Activated T-cell treated with anti-CD3 and anti-CD28 coated beads, Interleukin-2, amount 50 U/mL, for 24 hours (primary cell): Measurements from ENCODE around the gene GBP6.
"Not testable (repeated sequence)": the region's sequence is repeated elsewhere in the genome, so short reads cannot be mapped to it uniquely, and the experiment has no call there.

ENCODE experiments used
- DNase-seq: peaks from one replicate; pipeline ENCODE4 v3.0.0-alpha.2; 2020
- H3K27ac Mint-ChIP-seq: 2 replicates; pipeline ENCODE4 v1.8.0; 2020; ENCODE audit warnings: mild to moderate bottlenecking, mixed read lengths
- H3K27me3 Mint-ChIP-seq: 2 replicates; pipeline ENCODE4 v1.8.0; 2020; ENCODE audit warnings: mixed read lengths
- H3K36me3 Mint-ChIP-seq: 2 replicates; pipeline ENCODE4 v1.8.0; 2020; ENCODE audit warnings: low read depth, mixed read lengths
- H3K4me1 Mint-ChIP-seq: 2 replicates; pipeline ENCODE4 v1.8.0; 2020; ENCODE audit warnings: low read depth, mixed read lengths
- H3K4me3 Mint-ChIP-seq: 2 replicates; pipeline ENCODE4 v1.8.0; 2020; ENCODE audit warnings: mild to moderate bottlenecking, moderate library complexity, mixed read lengths
- H3K9me3 Mint-ChIP-seq: 2 replicates; pipeline ENCODE4 v1.8.0; 2020; ENCODE audit warnings: mixed read lengths

Gene GBP6

GRCh38 chr1:89363638-89364536 lies at the start of gene GBP6:
GBP6 (plus strand) TSS chr1:89364059; CDS start chr1:89368552, 4,493 bp downstream.
- Mint-ChIP-seq H3K27ac (peak within 1 kb of the TSS; percentile 89), H3K36me3 (no peaks in the 10 kb centered on the region), H3K27me3 (no peaks in the 10 kb centered on the region), H3K9me3 (no peaks in the 10 kb centered on the region), H3K4me3 (peak within 1 kb of the TSS; percentile 58), H3K4me1 (peaks cover 21% of the 10 kb centered on the region)
- no peak for DNase-seq

DNA sequence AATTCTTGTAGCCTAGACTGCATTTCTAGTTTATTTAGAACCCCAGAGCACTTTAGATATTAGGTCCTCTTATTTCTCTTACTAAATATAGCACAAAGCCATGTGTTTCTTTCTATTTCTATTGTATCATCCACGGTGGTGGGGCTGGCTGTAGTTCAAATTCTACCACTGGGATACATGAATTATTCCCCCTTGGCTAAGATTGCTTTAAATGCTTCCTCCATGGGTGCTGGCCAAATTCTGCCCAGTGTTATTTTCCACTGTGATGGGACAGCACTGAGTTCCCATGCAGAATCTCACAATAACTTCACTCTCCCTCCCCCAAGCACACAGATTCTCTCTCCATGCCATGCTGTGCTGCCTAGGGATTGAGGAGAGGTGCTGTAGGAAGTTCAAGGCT lies 41.5 kb upstream of the GBP6 start:
- DNase-seq: no peak
- peaks cover 8% of the 10 kb centered on the region for H3K36me3 Mint-ChIP-seq
- H3K27me3 Mint-ChIP-seq: no peaks in the 10 kb centered on the region
- H3K27ac Mint-ChIP-seq: no peak overlapping the region
- H3K4me3 Mint-ChIP-seq: no peak overlapping the region
- H3K9me3 Mint-ChIP-seq: peaks cover 35% of the 10 kb centered on the region
- H3K4me1 Mint-ChIP-seq: peaks cover 5% of the 10 kb centered on the region

- Mint-ChIP-seq H3K9me3 (peaks cover 23% of the 10 kb centered on the region), H3K4me3 (no peak overlapping the region)
Measured at GRCh38 chr1:89331890-89332289, 32.0 kb upstream of the GBP6 start.

GRCh38 chr1:89332461-89332860 lies 31.4 kb upstream of the GBP6 start:
- Mint-ChIP-seq H3K4me3 (no peak overlapping the region), H3K4me1 (peaks cover 2% of the 10 kb centered on the region), H3K27ac (no peak overlapping the region), H3K9me3 (peaks cover 20% of the 10 kb centered on the region), H3K36me3 (no peaks in the 10 kb centered on the region), H3K27me3 (no peaks in the 10 kb centered on the region)
- no peak for DNase-seq

More at GRCh38 chr1:89331890-89332289, 32.0 kb upstream of the GBP6 start:
- DNase-seq: no peak
- Mint-ChIP-seq H3K27ac (no peak overlapping the region), H3K36me3 (no peaks in the 10 kb centered on the region), H3K4me1 (peaks cover 2% of the 10 kb centered on the region), H3K27me3 (no peaks in the 10 kb centered on the region)

DNA sequence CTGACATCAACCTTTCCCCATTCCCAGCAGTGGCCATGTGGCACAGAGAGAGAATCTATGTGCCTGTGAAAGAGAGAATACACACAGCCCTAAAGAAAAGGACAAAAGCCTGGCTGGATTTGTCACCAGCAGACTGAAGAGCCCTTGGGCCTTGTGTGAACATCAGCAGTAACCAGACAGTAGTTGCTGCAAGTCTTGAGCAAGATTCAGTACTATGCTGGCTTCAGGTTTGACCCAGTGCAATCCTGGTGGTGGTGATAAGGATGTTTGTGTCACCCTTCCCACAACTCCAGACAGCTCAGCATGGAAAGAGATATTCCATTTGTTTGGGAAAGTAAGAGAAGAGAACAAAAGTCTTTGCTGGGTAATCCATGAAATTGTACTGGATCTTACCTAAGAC lies 28.4 kb upstream of the GBP6 start:
- H3K4me3 Mint-ChIP-seq: no peak overlapping the region
- peaks cover 12% of the 10 kb centered on the region for H3K9me3 Mint-ChIP-seq
- H3K27ac Mint-ChIP-seq: no peak overlapping the region
- no peaks in the 10 kb centered on the region for H3K27me3 Mint-ChIP-seq
- H3K36me3 Mint-ChIP-seq: no peaks in the 10 kb centered on the region
- DNase-seq: no peak
- peaks cover 2% of the 10 kb centered on the region for H3K4me1 Mint-ChIP-seq

- H3K4me3 Mint-ChIP-seq: no peak overlapping the region
- no peak overlapping the region for H3K27ac Mint-ChIP-seq
Measured at GRCh38 chr1:89337903-89338302, 26.0 kb upstream of the GBP6 start.

GRCh38 chr1:89339039-89339438 lies 24.8 kb upstream of the GBP6 start:
- H3K27ac Mint-ChIP-seq: no peak overlapping the region
- no peaks in the 10 kb centered on the region for H3K27me3 Mint-ChIP-seq
- no peaks in the 10 kb centered on the region for H3K4me1 Mint-ChIP-seq
- H3K9me3 Mint-ChIP-seq: peaks cover 12% of the 10 kb centered on the region
- no peaks in the 10 kb centered on the region for H3K36me3 Mint-ChIP-seq
- no peak overlapping the region for H3K4me3 Mint-ChIP-seq
- no peak for DNase-seq

More at GRCh38 chr1:89337903-89338302, 26.0 kb upstream of the GBP6 start:
- Mint-ChIP-seq H3K9me3 (peaks cover 12% of the 10 kb centered on the region), H3K4me1 (no peaks in the 10 kb centered on the region), H3K27me3 (no peaks in the 10 kb centered on the region), H3K36me3 (no peaks in the 10 kb centered on the region)
- no peak for DNase-seq

GRCh38 chr1:89345479-89345878 lies 18.4 kb upstream of the GBP6 start:
- H3K27ac Mint-ChIP-seq, H3K36me3 Mint-ChIP-seq, H3K27me3 Mint-ChIP-seq, H3K9me3 Mint-ChIP-seq, H3K4me1 Mint-ChIP-seq, H3K4me3 Mint-ChIP-seq, DNase-seq: not testable (repeated sequence)

GRCh38 chr1:89347296-89347695 lies 16.6 kb upstream of the GBP6 start:
- Mint-ChIP-seq H3K27me3 (no peaks in the 10 kb centered on the region), H3K4me1 (peaks cover 16% of the 10 kb centered on the region), H3K36me3 (no peaks in the 10 kb centered on the region), H3K9me3 (no peaks in the 10 kb centered on the region), H3K27ac (no peak overlapping the region), H3K4me3 (no peak overlapping the region)
- DNase-seq: no peak

- H3K4me1 Mint-ChIP-seq: peaks cover 28% of the 10 kb centered on the region
Measured at GRCh38 chr1:89350298-89350697, 13.6 kb upstream of the GBP6 start.

GRCh38 chr1:89351597-89352311 lies 12.1 kb upstream of the GBP6 start:
- no peak for DNase-seq
- Mint-ChIP-seq H3K4me1 (peaks cover 38% of the 10 kb centered on the region), H3K4me3 (no peak overlapping the region), H3K9me3 (no peaks in the 10 kb centered on the region), H3K36me3 (no peaks in the 10 kb centered on the region), H3K27ac (no peak overlapping the region), H3K27me3 (no peaks in the 10 kb centered on the region)

More at GRCh38 chr1:89350298-89350697, 13.6 kb upstream of the GBP6 start:
- no peak overlapping the region for H3K27ac Mint-ChIP-seq
- H3K36me3 Mint-ChIP-seq: no peaks in the 10 kb centered on the region
- DNase-seq: no peak
- H3K27me3 Mint-ChIP-seq: no peaks in the 10 kb centered on the region
- H3K9me3 Mint-ChIP-seq: no peaks in the 10 kb centered on the region
- H3K4me3 Mint-ChIP-seq: no peak overlapping the region

- Mint-ChIP-seq H3K36me3 (no peaks in the 10 kb centered on the region), H3K9me3 (no peaks in the 10 kb centered on the region), H3K4me1 (peaks cover 45% of the 10 kb centered on the region), H3K27ac (no peak overlapping the region), H3K27me3 (no peaks in the 10 kb centered on the region), H3K4me3 (no peak overlapping the region)
- DNase-seq: no peak
Measured at GRCh38 chr1:89352421-89352820, 11.4 kb upstream of the GBP6 start.

- DNase-seq: no peak
- no peak overlapping the region for H3K27ac Mint-ChIP-seq
- H3K9me3 Mint-ChIP-seq: no peaks in the 10 kb centered on the region
- no peaks in the 10 kb centered on the region for H3K27me3 Mint-ChIP-seq
- H3K4me1 Mint-ChIP-seq: peaks cover 60% of the 10 kb centered on the region
- H3K36me3 Mint-ChIP-seq: no peaks in the 10 kb centered on the region
- H3K4me3 Mint-ChIP-seq: no peak overlapping the region
Measured at GRCh38 chr1:89354205-89354604, 9.7 kb upstream of the GBP6 start.

DNA sequence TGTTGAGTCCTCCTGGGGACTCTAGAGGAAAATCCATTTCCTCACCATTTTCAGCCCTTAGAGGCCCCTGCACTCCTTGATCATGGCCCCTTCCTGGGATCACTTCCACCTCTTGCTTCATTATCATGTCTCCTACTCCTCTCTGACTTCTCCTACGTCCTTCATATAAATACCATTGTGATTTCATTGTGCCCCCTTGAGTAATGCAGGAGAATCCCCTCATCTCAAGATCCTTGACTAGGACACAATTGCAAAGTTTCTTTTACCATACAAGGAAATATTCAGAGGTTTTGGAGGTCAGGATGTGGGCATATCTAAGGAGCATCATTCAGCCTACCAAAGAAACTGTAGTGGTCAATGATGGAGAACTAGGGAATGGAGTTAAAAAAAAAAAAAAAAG lies 8.8 kb upstream of the GBP6 start:
- Mint-ChIP-seq H3K36me3 (no peaks in the 10 kb centered on the region), H3K9me3 (no peaks in the 10 kb centered on the region), H3K27me3 (no peaks in the 10 kb centered on the region), H3K4me3 (no peak overlapping the region), H3K27ac (no peak overlapping the region), H3K4me1 (peaks cover 59% of the 10 kb centered on the region)
- DNase-seq: no peak
